ENCODE results near the gene C2. TPM values are rescaled to one million over a fixed set of nuclear protein-coding genes. Genes with fewer than 3 reads are reported as not detected.

C2 gene
- total RNA-seq, 1 donor from 2014 or later: 2.2 TPM

GRCh38 chr6:31896493-31896855 lies 31.0 kb upstream of the C2 start:
- Mint-ChIP-seq H3K9me3 (no peaks in the 10 kb centered on the region), H3K27ac (no peak overlapping the region), H3K36me3 (peaks cover 10% of the 10 kb centered on the region), H3K4me3 (peak overlapping the region; percentile 86), H3K4me1 (ENCODE audit: unreplicated experiment) (peaks cover 8% of the 10 kb centered on the region), H3K27me3 (no peaks in the 10 kb centered on the region)
- no peak for DNase-seq (ENCODE audit: extremely low spot score, unreplicated experiment)
- TF ChIP-seq CTCF (conservative IDR thresholded peaks at IDR 0.05): no peak

GRCh38 chr6:31896856-31897611 lies 30.5 kb upstream of the C2 start:
- Mint-ChIP-seq H3K9me3 (no peaks in the 10 kb centered on the region), H3K36me3 (peaks cover 9% of the 10 kb centered on the region), H3K4me1 (ENCODE audit: unreplicated experiment) (peaks cover 8% of the 10 kb centered on the region), H3K27ac (no peak overlapping the region), H3K4me3 (peak overlapping the region; percentile 86), H3K27me3 (no peaks in the 10 kb centered on the region)
- DNase-seq (ENCODE audit: extremely low spot score, unreplicated experiment): no peak
- TF ChIP-seq CTCF (conservative IDR thresholded peaks at IDR 0.05): no peak

- Mint-ChIP-seq H3K27me3 (no peaks in the 10 kb centered on the region), H3K9me3 (no peaks in the 10 kb centered on the region), H3K36me3 (peaks cover 3% of the 10 kb centered on the region), H3K4me3 (peak within 1 kb of the TSS; percentile 95), H3K4me1 (ENCODE audit: unreplicated experiment) (peaks cover 13% of the 10 kb centered on the region), H3K27ac (peak within 1 kb of the TSS; percentile 92)
- DNase-seq (ENCODE audit: extremely low spot score, unreplicated experiment): peak; percentile 88
- no peak for TF ChIP-seq CTCF (conservative IDR thresholded peaks at IDR 0.05)
Observed at GRCh38 chr6:31897612-31898382, 29.7 kb upstream of the C2 start, which contains the start of gene EHMT2. TSS of gene EHMT2 (minus strand) at chr6:31897698. CDS start at chr6:31897677, 21 bp downstream.

GRCh38 chr6:31898383-31899011 lies 29.0 kb upstream of the C2 start:
- Mint-ChIP-seq H3K27me3 (no peaks in the 10 kb centered on the region), H3K27ac (peak overlapping the region; percentile 92), H3K4me1 (ENCODE audit: unreplicated experiment) (peaks cover 16% of the 10 kb centered on the region), H3K36me3 (peaks cover 1% of the 10 kb centered on the region), H3K9me3 (no peaks in the 10 kb centered on the region), H3K4me3 (peak overlapping the region; percentile 95)
- no peak for TF ChIP-seq CTCF (conservative IDR thresholded peaks at IDR 0.05)
- no peak for DNase-seq (ENCODE audit: extremely low spot score, unreplicated experiment)

- Mint-ChIP-seq H3K4me1 (ENCODE audit: unreplicated experiment) (peaks cover 16% of the 10 kb centered on the region), H3K9me3 (no peaks in the 10 kb centered on the region), H3K27ac (peak overlapping the region; percentile 92), H3K36me3 (no peaks in the 10 kb centered on the region), H3K27me3 (no peaks in the 10 kb centered on the region), H3K4me3 (peak overlapping the region; percentile 85)
- DNase-seq (ENCODE audit: extremely low spot score, unreplicated experiment): no peak
- no peak for TF ChIP-seq CTCF (conservative IDR thresholded peaks at IDR 0.05)
Observed at GRCh38 chr6:31899215-31899614, 28.3 kb upstream of the C2 start.
